Astrocyte (in vitro differentiated cells and primary cell): ENCODE data around the gene CHL1. TPM values are rescaled to one million over a fixed set of nuclear protein-coding genes. Genes with fewer than 3 reads are reported as not detected.

Experiments used
- DNase-seq: peaks from one replicate; pipeline ENCODE4 v3.0.0-alpha.2; 2010; ENCODE audit warnings: low read depth
- FAIRE-seq: peaks from 2 replicates; lab custom pipeline; 2011; peaks lifted over from hg19 to GRCh38; lab: Jason Lieb, UNC
- H2AFZ ChIP-seq: 2 replicates; pipeline ENCODE4 v1.6.0; 2012; ENCODE audit warnings: low read depth, low read length, inconsistent platforms
- H3K27ac ChIP-seq: 2 replicates; pipeline ENCODE4 v1.5.1; 2011; ENCODE audit warnings: low read depth, low read length, inconsistent platforms
- H3K27me3 ChIP-seq: 2 replicates; pipeline ENCODE4 v1.6.0; 2011; ENCODE audit warnings: low read length, inconsistent platforms; ENCODE audit not compliant: insufficient read depth
- H3K36me3 ChIP-seq: 2 replicates; pipeline ENCODE4 v1.5.1; 2011; ENCODE audit warnings: low read length, inconsistent platforms; ENCODE audit not compliant: insufficient read depth
- H3K4me1 ChIP-seq: 2 replicates; pipeline ENCODE4 v1.5.1; 2011; ENCODE audit warnings: low read length, inconsistent platforms; ENCODE audit not compliant: insufficient read depth
- H3K4me2 ChIP-seq: 2 replicates; pipeline ENCODE4 v1.6.0; 2012; ENCODE audit warnings: low read length, inconsistent platforms
- H3K4me3 ChIP-seq: 2 replicates; pipeline ENCODE4 v1.5.1; 2011; ENCODE audit warnings: low read depth, mild to moderate bottlenecking, low read length, inconsistent platforms; ENCODE audit not compliant: insufficient read depth
- H3K79me2 ChIP-seq: 2 replicates; pipeline ENCODE4 v1.6.0; 2012; ENCODE audit warnings: mild to moderate bottlenecking, low read length, inconsistent platforms; ENCODE audit not compliant: insufficient read depth
- H3K9ac ChIP-seq: 2 replicates; pipeline ENCODE4 v1.6.0; 2012; ENCODE audit warnings: mild to moderate bottlenecking, low read length, inconsistent platforms
- H3K9me3 ChIP-seq: 2 replicates; pipeline ENCODE4 v1.5.1; 2012; ENCODE audit warnings: low read depth, mild to moderate bottlenecking, low read length, inconsistent platforms; ENCODE audit not compliant: insufficient read depth
- H4K20me1 ChIP-seq: 2 replicates; pipeline ENCODE4 v1.6.0; 2012; ENCODE audit warnings: low read length, inconsistent platforms; ENCODE audit not compliant: insufficient read depth
- H3K27ac Mint-ChIP-seq: one replicate; pipeline ENCODE4 v1.8.0; 2021; ENCODE audit warnings: mild to moderate bottlenecking, mixed read lengths; ENCODE audit not compliant: unreplicated experiment
- H3K27me3 Mint-ChIP-seq: one replicate; pipeline ENCODE4 v1.8.0; 2021; ENCODE audit warnings: low read depth, mixed read lengths; ENCODE audit not compliant: unreplicated experiment
- H3K36me3 Mint-ChIP-seq: one replicate; pipeline ENCODE4 v1.8.0; 2021; ENCODE audit warnings: low read depth, mixed read lengths; ENCODE audit not compliant: unreplicated experiment
- H3K4me1 Mint-ChIP-seq: one replicate; pipeline ENCODE4 v1.8.0; 2021; ENCODE audit warnings: low read depth, mixed read lengths; ENCODE audit not compliant: unreplicated experiment
- H3K4me3 Mint-ChIP-seq: one replicate; pipeline ENCODE4 v1.8.0; 2021; ENCODE audit warnings: mild to moderate bottlenecking, moderate library complexity, mixed read lengths; ENCODE audit not compliant: unreplicated experiment
- H3K9me3 Mint-ChIP-seq: one replicate; pipeline ENCODE4 v1.8.0; 2021; ENCODE audit warnings: mild to moderate bottlenecking, mixed read lengths; ENCODE audit not compliant: unreplicated experiment
- CTCF ChIP-seq: IDR thresholded peaks from 2 replicates; pipeline ENCODE4 v1.5.1; 2011; ENCODE audit warnings: low read depth, mild to moderate bottlenecking, inconsistent platforms, low read length, moderate library complexity; ENCODE audit not compliant: insufficient read depth
- EZH2 ChIP-seq: IDR thresholded peaks from 2 replicates; pipeline ENCODE4 v1.6.1; 2012; ENCODE audit warnings: mild to moderate bottlenecking, low read length, inconsistent platforms; ENCODE audit not compliant: insufficient read depth
- total RNA-seq: library from RNA; stranded (reverse); gene quantifications from 2 replicates; pipeline ENCODE4 v1.2.1, GENCODE V29; 2021

Gene CHL1
- total RNA-seq, 1 donor from 2014 or later: not detected

- no peak overlapping the region for H3K4me2 ChIP-seq
- H3K4me3 ChIP-seq: no peak overlapping the region
- no peaks in the 10 kb centered on the region for H3K4me1 ChIP-seq
- no peaks in the 10 kb centered on the region for H3K27me3 Mint-ChIP-seq
- no peak overlapping the region for H3K27ac ChIP-seq
- no peak overlapping the region for H3K27ac Mint-ChIP-seq
- no peaks in the 10 kb centered on the region for H3K36me3 Mint-ChIP-seq
- no peaks in the 10 kb centered on the region for H3K36me3 ChIP-seq
- DNase-seq (no peak), FAIRE-seq (no peak)
- H3K79me2 ChIP-seq: no peaks in the 10 kb centered on the region
- H3K4me3 Mint-ChIP-seq: no peak overlapping the region
- H3K27me3 ChIP-seq: peaks cover 2% of the 10 kb centered on the region
- no peaks in the 10 kb centered on the region for H3K4me1 Mint-ChIP-seq
- TF ChIP-seq CTCF (no peak), EZH2 (no peak)
- no peaks in the 10 kb centered on the region for H4K20me1 ChIP-seq
- H2AFZ ChIP-seq: no peak overlapping the region
- no peaks in the 10 kb centered on the region for H3K9me3 Mint-ChIP-seq
- H3K9ac ChIP-seq: no peak overlapping the region
- H3K9me3 ChIP-seq: no peaks in the 10 kb centered on the region
Observed at GRCh38 chr3:409011-409410, 212.4 kb downstream of the CHL1 start.

- Histone ChIP-seq H3K9ac (no peak overlapping the region), H3K9me3 (no peaks in the 10 kb centered on the region), H3K4me3 (no peak overlapping the region), H3K79me2 (no peaks in the 10 kb centered on the region), H3K4me2 (no peak overlapping the region), H3K27ac (no peak overlapping the region), H3K27me3 (peaks cover 2% of the 10 kb centered on the region), H2AFZ (no peak overlapping the region), H3K4me1 (no peaks in the 10 kb centered on the region), H3K36me3 (no peaks in the 10 kb centered on the region), H4K20me1 (no peaks in the 10 kb centered on the region)
- Mint-ChIP-seq H3K36me3 (no peaks in the 10 kb centered on the region), H3K4me3 (no peak overlapping the region), H3K4me1 (no peaks in the 10 kb centered on the region), H3K9me3 (no peaks in the 10 kb centered on the region), H3K27me3 (no peaks in the 10 kb centered on the region), H3K27ac (no peak overlapping the region)
- TF ChIP-seq EZH2: no peak
- no peak for TF ChIP-seq CTCF
- FAIRE-seq (no peak), DNase-seq (no peak)
Observed at GRCh38 chr3:411226-411625, 214.7 kb downstream of the CHL1 start.

- peaks cover 2% of the 10 kb centered on the region for H3K27me3 ChIP-seq
- H3K79me2 ChIP-seq: no peaks in the 10 kb centered on the region
- no peaks in the 10 kb centered on the region for H3K4me1 Mint-ChIP-seq
- H3K27me3 Mint-ChIP-seq: no peaks in the 10 kb centered on the region
- no peak overlapping the region for H3K27ac Mint-ChIP-seq
- H3K9me3 Mint-ChIP-seq: peaks cover 7% of the 10 kb centered on the region
- TF ChIP-seq CTCF (peak; percentile 30), EZH2 (no peak)
- DNase-seq: peak; percentile 3
- H3K9ac ChIP-seq: no peak overlapping the region
- no peak overlapping the region for H3K4me3 Mint-ChIP-seq
- H2AFZ ChIP-seq: no peak overlapping the region
- H3K4me1 ChIP-seq: no peaks in the 10 kb centered on the region
- FAIRE-seq: no peak
- H4K20me1 ChIP-seq: no peaks in the 10 kb centered on the region
- no peak overlapping the region for H3K4me2 ChIP-seq
- no peaks in the 10 kb centered on the region for H3K36me3 ChIP-seq
- no peak overlapping the region for H3K27ac ChIP-seq
- no peak overlapping the region for H3K4me3 ChIP-seq
- H3K36me3 Mint-ChIP-seq: no peaks in the 10 kb centered on the region
- H3K9me3 ChIP-seq: no peaks in the 10 kb centered on the region
Observed at GRCh38 chr3:414063-414462, 217.5 kb downstream of the CHL1 start.
